NB4 (cell line): Measurements from ENCODE around the gene SLC16A11.
"Not testable (repeated sequence)": the region's sequence is repeated elsewhere in the genome, so short reads cannot be mapped to it uniquely, and the experiment has no call there.

ENCODE experiments used
- DNase-seq: peaks from one replicate; pipeline ENCODE4 v3.0.0; 2010; ENCODE audit warnings: low read depth
- H3K4me3 ChIP-seq: one replicate; pipeline ENCODE4 v1.5.1; 2011; ENCODE audit warnings: mild to moderate bottlenecking, low read depth, low read length, moderate library complexity
- MAX ChIP-seq: IDR thresholded peaks from 2 replicates; pipeline ENCODE4 v1.6.1; 2011; ENCODE audit warnings: low read depth, low read length
- MYC ChIP-seq: IDR thresholded peaks from 2 replicates; pipeline ENCODE4 v1.6.1; 2011; ENCODE audit warnings: low read depth, low read length
- POLR2A ChIP-seq: IDR thresholded peaks from 2 replicates; pipeline ENCODE4 v1.6.1; 2011; ENCODE audit warnings: mild to moderate bottlenecking; ENCODE audit not compliant: insufficient read length; ENCODE audit errors: extremely low read depth
- TF ChIP-seq, protein P1 (sequence below): IDR thresholded peaks from one replicate; pipeline ENCODE4 v1.5.1; 2012; ENCODE audit warnings: low read depth, low read length

The SLC16A11 gene, protein sequence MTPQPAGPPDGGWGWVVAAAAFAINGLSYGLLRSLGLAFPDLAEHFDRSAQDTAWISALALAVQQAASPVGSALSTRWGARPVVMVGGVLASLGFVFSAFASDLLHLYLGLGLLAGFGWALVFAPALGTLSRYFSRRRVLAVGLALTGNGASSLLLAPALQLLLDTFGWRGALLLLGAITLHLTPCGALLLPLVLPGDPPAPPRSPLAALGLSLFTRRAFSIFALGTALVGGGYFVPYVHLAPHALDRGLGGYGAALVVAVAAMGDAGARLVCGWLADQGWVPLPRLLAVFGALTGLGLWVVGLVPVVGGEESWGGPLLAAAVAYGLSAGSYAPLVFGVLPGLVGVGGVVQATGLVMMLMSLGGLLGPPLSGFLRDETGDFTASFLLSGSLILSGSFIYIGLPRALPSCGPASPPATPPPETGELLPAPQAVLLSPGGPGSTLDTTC

GRCh38 chr17:7043497-7044198, at the start of gene SLC16A11:
Gene SLC16A11 (minus strand): TSS chr17:7044092. CDS start chr17:7043513, 579 bp downstream.
- no peak for TF ChIP-seq POLR2A
- TF ChIP-seq MAX, result no peak
- TF ChIP-seq MYC, result no peak
- no peak within 1 kb of the TSS for H3K4me3 ChIP-seq
- DNase-seq, result peak; percentile 54

DNA sequence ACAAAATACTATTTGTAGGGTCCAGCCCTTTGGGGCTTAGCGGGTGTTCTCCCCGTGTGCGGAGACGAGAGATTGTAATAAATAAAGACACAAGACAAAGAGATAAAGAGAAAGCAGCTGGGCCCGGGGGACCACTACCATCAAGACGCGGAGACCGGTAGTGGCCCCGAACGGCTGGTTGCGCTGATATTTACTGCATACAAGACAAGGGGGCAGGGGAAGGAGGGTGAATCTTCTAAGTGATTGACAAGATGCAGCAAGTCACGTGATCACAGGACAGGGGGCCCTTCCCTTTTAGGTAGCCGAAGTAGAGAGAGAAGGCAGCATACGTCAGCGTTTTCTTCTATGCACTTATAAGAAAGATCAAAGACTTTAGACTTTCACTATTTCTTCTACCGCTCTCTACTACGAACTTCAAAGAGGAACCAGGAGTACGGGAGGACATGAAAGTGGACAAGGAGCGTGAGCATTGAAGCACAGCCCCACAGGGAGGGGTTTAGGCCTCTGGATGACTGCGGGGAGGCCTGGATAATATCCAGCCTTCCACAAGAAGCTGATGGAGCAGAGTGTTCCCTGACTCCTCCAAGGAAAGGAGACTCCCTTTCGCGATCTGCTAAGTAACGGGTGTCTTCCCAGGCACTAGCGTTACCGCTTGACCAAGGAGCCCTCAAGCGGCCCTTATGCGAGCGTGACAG, 47.6 kb upstream of the SLC16A11 start:
- not testable (repeated sequence) for H3K4me3 ChIP-seq, DNase-seq

- H3K4me3 ChIP-seq, DNase-seq: not testable (repeated sequence)
Observed at GRCh38 chr17:7089570-7089969, 45.7 kb upstream of the SLC16A11 start.

DNA sequence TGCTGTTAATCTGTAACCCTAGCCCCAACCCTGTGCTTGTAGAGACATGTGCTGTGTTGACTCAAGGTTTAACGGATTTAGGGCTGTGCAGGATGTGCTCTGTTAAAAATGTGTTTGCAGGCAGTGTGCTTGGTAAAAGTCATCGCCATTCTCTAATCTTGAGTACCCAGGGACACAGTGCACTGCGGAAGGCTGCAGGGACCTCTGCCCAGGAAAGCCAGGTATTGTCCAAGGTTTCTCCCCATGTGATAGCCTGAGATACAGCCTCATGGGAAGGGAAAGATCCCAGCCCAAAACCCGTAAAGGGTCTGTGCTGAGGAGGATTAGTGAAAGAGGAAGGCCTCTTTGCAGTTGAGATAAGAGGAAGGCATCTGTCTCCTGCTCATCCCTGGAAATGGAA, 44.5 kb upstream of the SLC16A11 start:
- H3K4me3 ChIP-seq, DNase-seq: not testable (repeated sequence)

- TF ChIP-seq MAX (no peak), MYC (no peak), POLR2A (no peak)
- TF ChIP-seq, protein P1, sequence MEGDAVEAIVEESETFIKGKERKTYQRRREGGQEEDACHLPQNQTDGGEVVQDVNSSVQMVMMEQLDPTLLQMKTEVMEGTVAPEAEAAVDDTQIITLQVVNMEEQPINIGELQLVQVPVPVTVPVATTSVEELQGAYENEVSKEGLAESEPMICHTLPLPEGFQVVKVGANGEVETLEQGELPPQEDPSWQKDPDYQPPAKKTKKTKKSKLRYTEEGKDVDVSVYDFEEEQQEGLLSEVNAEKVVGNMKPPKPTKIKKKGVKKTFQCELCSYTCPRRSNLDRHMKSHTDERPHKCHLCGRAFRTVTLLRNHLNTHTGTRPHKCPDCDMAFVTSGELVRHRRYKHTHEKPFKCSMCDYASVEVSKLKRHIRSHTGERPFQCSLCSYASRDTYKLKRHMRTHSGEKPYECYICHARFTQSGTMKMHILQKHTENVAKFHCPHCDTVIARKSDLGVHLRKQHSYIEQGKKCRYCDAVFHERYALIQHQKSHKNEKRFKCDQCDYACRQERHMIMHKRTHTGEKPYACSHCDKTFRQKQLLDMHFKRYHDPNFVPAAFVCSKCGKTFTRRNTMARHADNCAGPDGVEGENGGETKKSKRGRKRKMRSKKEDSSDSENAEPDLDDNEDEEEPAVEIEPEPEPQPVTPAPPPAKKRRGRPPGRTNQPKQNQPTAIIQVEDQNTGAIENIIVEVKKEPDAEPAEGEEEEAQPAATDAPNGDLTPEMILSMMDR, result no peak
- DNase-seq, result no peak
- H3K4me3 ChIP-seq, result no peak overlapping the region
Observed at GRCh38 chr17:7084088-7084487, 40.2 kb upstream of the SLC16A11 start.

GRCh38 chr17:7083592-7083991, 39.7 kb upstream of the SLC16A11 start:
- TF ChIP-seq, protein P1, result no peak
- DNase-seq, result no peak
- no peak overlapping the region for H3K4me3 ChIP-seq

DNA sequence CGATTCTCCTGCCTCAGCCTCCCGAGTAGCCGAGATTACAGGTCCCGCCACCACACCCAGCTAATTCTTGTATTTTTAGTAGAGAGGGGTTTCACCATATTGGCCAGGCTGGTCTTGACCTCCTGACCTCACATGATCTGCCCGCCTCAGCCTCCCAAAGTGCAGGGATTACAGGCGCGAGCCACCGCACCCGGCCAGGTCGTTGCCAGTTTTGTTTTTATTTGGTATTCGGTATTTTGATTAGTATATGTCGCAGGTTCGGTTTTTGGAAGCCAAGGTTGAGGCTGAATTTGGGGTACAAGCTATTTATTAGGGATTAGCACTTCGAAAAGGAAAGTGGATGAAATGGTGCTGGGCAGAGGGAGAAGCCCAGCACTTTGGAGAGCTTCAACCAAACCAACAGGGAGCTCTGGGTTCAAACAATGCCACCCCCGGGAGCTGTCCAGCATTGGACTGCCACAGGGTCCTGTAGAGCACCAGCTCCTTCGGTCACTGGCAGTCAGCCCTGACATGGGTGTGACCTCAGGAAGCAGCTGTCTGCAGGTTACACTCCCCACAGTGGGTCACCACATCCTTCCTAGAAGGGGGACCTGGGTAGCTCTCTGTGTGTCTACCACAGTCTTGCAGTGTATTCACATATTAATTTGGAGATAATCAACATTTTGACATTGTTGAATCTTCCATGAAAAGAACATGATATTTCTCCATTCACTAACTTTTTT, 37.6 kb upstream of the SLC16A11 start:
- peak; percentile 81 for DNase-seq
- TF ChIP-seq MAX, result peak; percentile 39; the same call in 1 of the 2 replicates
- TF ChIP-seq POLR2A, result no peak
- no peak overlapping the region for H3K4me3 ChIP-seq

GRCh38 chr17:7080456-7081041, 36.7 kb upstream of the SLC16A11 start:
- DNase-seq, result no peak
- H3K4me3 ChIP-seq, result no peak overlapping the region
- TF ChIP-seq MYC (no peak), POLR2A (no peak), MAX (no peak)
- TF ChIP-seq, protein P1, result no peak
